Raji (cell line): ENCODE results near the gene CCDC50.

ENCODE experiments used
- POLR2A ChIP-seq: IDR thresholded peaks from 2 replicates; pipeline ENCODE4 v1.6.1; 2011; ENCODE audit warnings: low read depth, low read length, control low read depth; ENCODE audit not compliant: insufficient read depth

CCDC50 gene

DNA sequence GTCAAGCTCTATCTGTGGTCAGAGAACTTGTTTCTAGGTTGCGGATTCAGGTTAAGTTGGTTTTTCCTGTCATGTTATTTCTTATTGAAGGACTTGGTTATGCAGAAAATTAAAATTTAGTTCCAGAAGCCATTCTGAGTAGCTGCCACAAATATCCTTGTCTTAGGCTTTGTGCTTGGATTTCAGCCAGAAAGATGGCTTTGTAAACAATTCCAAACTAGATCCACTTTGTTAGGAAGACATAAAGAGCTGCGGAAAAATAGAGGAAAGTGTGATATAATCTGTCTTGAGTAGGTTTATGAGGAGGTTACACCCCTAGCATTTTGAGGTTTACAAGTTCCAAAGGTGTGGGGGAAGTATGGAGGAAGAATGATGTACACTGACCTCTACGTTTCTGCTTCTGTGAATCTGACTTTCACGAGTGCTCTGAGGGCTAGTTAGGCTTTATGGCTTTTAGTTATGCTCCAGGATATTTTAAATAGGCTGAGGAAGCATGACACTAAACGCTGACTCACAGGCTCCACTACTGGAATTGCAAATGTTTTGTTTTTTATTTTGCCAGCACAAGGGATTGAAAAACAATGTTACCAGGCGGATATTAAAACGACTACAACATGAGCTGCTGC lies 47.4 kb downstream of the CCDC50 start:
- no peak for TF ChIP-seq POLR2A

GRCh38 chr3:191378142-191378812 lies 49.1 kb downstream of the CCDC50 start:
- no peak for TF ChIP-seq POLR2A

- TF ChIP-seq POLR2A, result no peak
These were observed 50.3 kb downstream of the CCDC50 start for GRCh38 chr3:191379446-191379845.

DNA sequence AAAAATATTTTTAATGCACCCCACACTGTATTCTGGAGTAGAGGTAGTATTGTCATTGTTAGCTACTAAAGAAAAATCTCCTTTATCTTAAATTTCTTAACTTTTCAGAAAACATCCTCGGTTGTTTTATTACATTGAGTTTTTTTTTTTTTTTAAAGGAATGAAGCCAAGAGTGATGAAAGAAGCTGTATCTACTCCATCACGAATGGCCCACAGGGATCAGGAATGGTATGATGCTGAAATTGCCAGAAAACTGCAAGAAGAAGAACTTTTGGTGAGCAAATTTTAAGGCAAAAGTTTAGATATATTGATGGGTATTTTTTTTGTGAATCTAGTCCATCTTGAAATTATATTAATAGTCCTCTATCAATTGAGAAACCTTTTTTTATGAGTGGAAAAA lies 50.8 kb downstream of the CCDC50 start:
- no peak for TF ChIP-seq POLR2A

DNA sequence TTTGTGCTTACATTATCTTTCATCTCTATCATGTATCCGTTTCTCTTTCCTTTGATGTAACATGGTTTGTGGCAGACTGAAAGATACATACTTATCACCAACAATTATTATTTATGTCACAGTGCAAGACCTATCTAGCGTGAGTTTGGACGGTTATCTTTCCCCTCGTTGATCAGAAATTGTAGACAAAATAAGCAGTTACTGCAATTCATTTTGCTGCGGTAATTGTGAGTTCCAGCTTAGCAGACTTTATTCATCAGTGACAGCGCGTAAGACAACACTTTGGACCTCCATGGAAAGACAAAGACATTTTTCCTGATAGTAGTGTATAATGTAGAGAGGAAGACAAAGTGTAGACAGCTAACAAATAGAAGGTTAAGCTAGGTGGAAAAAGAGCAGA lies 52.1 kb downstream of the CCDC50 start:
- TF ChIP-seq POLR2A, result no peak

- no peak for TF ChIP-seq POLR2A
These were observed 53.5 kb downstream of the CCDC50 start for GRCh38 chr3:191382661-191383060.

DNA sequence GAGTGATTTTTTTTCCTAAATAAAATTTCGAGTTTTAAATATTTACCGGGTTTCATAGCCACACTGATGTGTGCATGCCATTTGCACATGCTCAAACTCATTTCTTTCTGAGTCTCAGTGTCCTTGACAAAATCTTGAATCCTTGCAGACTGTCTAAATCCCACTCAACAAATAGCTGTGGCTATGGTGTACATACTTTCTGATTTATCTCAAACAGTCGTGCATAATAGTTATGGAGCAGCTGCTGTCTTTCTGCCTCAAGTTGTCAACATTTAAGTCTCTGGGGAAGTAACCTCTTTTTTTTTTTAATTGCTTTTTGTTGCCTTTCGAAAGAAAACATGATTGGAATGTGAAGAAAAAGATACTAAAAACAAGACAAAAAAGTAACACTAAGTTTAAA lies 53.9 kb downstream of the CCDC50 start:
- no peak for TF ChIP-seq POLR2A

GRCh38 chr3:191385101-191385500 lies 55.9 kb downstream of the CCDC50 start:
- TF ChIP-seq POLR2A, result no peak

DNA sequence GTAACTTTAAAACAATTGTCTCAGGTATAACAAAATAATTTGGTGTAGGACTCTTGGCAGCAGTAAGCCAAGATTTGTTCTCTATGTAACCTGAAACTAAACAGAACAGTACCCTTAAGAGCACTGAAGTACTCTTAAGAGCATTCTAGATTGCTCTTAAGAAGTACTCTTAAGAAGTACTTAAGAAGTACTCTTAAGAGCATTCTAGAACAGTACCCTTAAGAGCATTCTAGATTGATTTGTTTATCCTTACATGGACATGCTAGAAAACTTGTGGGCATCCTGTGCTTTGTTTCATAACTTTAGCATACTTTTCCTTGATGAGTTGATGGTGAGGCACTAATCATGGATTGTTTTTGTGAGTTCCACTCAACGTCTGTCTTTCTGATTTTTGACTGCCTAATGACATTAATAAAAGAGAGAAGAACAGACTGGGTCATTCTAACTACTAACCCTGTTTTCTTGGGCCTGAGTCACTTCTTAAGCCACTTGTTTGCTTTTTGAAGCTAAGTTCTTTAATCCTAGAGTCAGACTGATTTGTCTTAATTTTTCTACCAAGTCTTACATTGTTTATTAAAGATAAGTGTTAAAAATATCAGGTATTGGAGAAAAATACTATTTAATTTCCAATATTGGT lies 58.4 kb downstream of the CCDC50 start:
- no peak for TF ChIP-seq POLR2A

GRCh38 chr3:191388823-191389222 lies 59.6 kb downstream of the CCDC50 start:
- TF ChIP-seq POLR2A, result no peak

- TF ChIP-seq POLR2A, result no peak
These were observed 61.4 kb downstream of the CCDC50 start for GRCh38 chr3:191390580-191390979.

- no peak for TF ChIP-seq POLR2A
These were observed 62.9 kb downstream of the CCDC50 start for GRCh38 chr3:191391861-191392808.

GRCh38 chr3:191393146-191393545 lies 64.0 kb downstream of the CCDC50 start:
- no peak for TF ChIP-seq POLR2A

GRCh38 chr3:191397771-191398170 lies 68.6 kb downstream of the CCDC50 start:
- no peak for TF ChIP-seq POLR2A

- no peak for TF ChIP-seq POLR2A
These were observed 69.4 kb downstream of the CCDC50 start for GRCh38 chr3:191398607-191399006.
